ENCODE data around the gene SORBS2.

SORBS2 gene

GRCh38 chr4:185774845-185775680, 36.9 kb downstream of the SORBS2 start:
- no peak for DNase-seq (ENCODE audit: low spot score)

GRCh38 chr4:185774131-185774653, 37.8 kb downstream of the SORBS2 start:
- no peak for DNase-seq (ENCODE audit: low spot score)

GRCh38 chr4:185773419-185773818, 38.6 kb downstream of the SORBS2 start:
- no peak for DNase-seq (ENCODE audit: low spot score)

- no peak for DNase-seq (ENCODE audit: low spot score)
These were observed 39.5 kb downstream of the SORBS2 start for GRCh38 chr4:185772391-185773093.

- no peak for DNase-seq (ENCODE audit: low spot score)
These were observed 40.1 kb downstream of the SORBS2 start for GRCh38 chr4:185771711-185772390.

GRCh38 chr4:185767528-185767927, 44.5 kb downstream of the SORBS2 start:
- DNase-seq (ENCODE audit: low spot score), result no peak

GRCh38 chr4:185764876-185765275, 47.1 kb downstream of the SORBS2 start:
- DNase-seq (ENCODE audit: low spot score), result no peak

- DNase-seq (ENCODE audit: low spot score), result no peak
These were observed 50.4 kb downstream of the SORBS2 start for GRCh38 chr4:185761352-185762235.

- DNase-seq (ENCODE audit: low spot score), result no peak
These were observed 53.2 kb downstream of the SORBS2 start for GRCh38 chr4:185758807-185759206.

- DNase-seq (ENCODE audit: low spot score), result no peak
These were observed 56.5 kb downstream of the SORBS2 start for GRCh38 chr4:185755451-185755850.

- no peak for DNase-seq (ENCODE audit: low spot score)
These were observed 57.0 kb downstream of the SORBS2 start for GRCh38 chr4:185754961-185755360.

GRCh38 chr4:185752872-185753271, 59.1 kb downstream of the SORBS2 start:
- no peak for DNase-seq (ENCODE audit: low spot score)

GRCh38 chr4:185749858-185750257, 62.1 kb downstream of the SORBS2 start:
- DNase-seq (ENCODE audit: low spot score), result no peak

GRCh38 chr4:185748901-185749390, 63.0 kb downstream of the SORBS2 start:
- DNase-seq (ENCODE audit: low spot score), result no peak

GRCh38 chr4:185745891-185746290, 66.1 kb downstream of the SORBS2 start:
- no peak for DNase-seq (ENCODE audit: low spot score)

- DNase-seq (ENCODE audit: low spot score), result no peak
These were observed 67.0 kb downstream of the SORBS2 start for GRCh38 chr4:185744946-185745345.

- no peak for DNase-seq (ENCODE audit: low spot score)
These were observed 67.5 kb downstream of the SORBS2 start for GRCh38 chr4:185744488-185744862.

GRCh38 chr4:185743722-185744487, 68.1 kb downstream of the SORBS2 start:
- no peak for DNase-seq (ENCODE audit: low spot score)

GRCh38 chr4:185742766-185743165, 69.2 kb downstream of the SORBS2 start:
- DNase-seq (ENCODE audit: low spot score), result no peak

- DNase-seq (ENCODE audit: low spot score), result no peak
These were observed 70.2 kb downstream of the SORBS2 start for GRCh38 chr4:185741795-185742194.

- DNase-seq (ENCODE audit: low spot score), result no peak
These were observed 71.5 kb downstream of the SORBS2 start for GRCh38 chr4:185740471-185740873.
